Kidney epithelial cell (primary cell): Measurements from ENCODE around the gene CLEC7A. TPM values are rescaled to one million over a fixed set of nuclear protein-coding genes. Genes with fewer than 3 reads are reported as not detected.

Source experiments
- DNase-seq: peaks from one replicate; pipeline ENCODE4 v3.0.0-alpha.2; 2010; ENCODE audit warnings: low read depth
- H3K27me3 ChIP-seq: 2 replicates; pipeline ENCODE4 v1.6.0; 2011; ENCODE audit warnings: low read length; ENCODE audit not compliant: control insufficient read depth, insufficient read depth
- H3K36me3 ChIP-seq: 2 replicates; pipeline ENCODE4 v1.5.1; 2011; ENCODE audit warnings: low read length; ENCODE audit not compliant: control insufficient read depth, insufficient read depth
- H3K4me3 ChIP-seq: 2 replicates; pipeline ENCODE4 v1.5.1; 2011; ENCODE audit warnings: low read depth, mild to moderate bottlenecking, control low read depth, low read length
- total RNA-seq: library from RNA; depleted of rRNA; stranded (reverse); fragments of >200 nt; gene quantifications from 2 replicates; pipeline ENCODE4 v1.2.3, GENCODE V29; 2015
- TF ChIP-seq, protein P1 (sequence below): IDR thresholded peaks from 2 replicates; pipeline ENCODE4 v1.5.1; 2011; ENCODE audit warnings: mild to moderate bottlenecking, moderate library complexity, low read length, control low read depth, inconsistent platforms; ENCODE audit not compliant: insufficient read depth, poor library complexity, severe bottlenecking

Gene CLEC7A
- total RNA-seq, 1 donor from 2014 or later = 0.13 TPM

DNA sequence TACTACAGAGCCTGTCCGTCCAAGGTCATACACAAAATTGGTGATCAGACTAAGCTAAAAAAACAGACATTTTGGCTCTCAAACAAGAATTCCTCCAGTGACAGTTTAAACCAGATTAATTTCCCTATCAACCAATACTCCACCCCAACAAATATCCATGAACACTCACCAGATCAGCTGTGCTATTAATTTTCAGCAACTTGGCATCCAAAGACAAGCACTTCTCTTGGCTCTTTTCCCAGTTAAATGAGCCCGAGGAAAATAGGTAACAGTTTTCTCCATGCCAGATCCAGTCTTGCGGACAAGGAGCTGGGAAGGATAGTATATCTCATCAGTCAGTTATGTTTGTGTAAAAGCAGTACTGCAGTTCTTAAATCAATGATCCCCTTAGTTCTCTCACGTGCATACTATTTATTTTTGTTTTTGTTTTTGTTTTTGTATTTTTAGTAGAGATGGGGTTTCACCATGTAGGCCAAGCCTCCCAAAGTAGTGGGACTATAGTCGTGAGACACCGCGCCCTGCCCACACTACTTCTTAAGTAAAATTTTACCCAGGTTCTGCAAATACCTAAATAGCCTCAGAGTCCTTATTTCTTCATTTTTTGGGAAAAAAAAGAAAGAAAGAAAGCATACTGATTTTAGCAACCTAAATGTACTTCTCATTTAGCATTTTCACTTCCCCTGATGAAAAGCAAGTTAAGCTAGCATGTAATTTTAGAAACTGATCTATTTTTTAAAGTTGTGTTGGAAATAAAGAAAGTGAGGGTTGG is 30.8 kb upstream of the CLEC7A start:
- TF ChIP-seq, protein P1, sequence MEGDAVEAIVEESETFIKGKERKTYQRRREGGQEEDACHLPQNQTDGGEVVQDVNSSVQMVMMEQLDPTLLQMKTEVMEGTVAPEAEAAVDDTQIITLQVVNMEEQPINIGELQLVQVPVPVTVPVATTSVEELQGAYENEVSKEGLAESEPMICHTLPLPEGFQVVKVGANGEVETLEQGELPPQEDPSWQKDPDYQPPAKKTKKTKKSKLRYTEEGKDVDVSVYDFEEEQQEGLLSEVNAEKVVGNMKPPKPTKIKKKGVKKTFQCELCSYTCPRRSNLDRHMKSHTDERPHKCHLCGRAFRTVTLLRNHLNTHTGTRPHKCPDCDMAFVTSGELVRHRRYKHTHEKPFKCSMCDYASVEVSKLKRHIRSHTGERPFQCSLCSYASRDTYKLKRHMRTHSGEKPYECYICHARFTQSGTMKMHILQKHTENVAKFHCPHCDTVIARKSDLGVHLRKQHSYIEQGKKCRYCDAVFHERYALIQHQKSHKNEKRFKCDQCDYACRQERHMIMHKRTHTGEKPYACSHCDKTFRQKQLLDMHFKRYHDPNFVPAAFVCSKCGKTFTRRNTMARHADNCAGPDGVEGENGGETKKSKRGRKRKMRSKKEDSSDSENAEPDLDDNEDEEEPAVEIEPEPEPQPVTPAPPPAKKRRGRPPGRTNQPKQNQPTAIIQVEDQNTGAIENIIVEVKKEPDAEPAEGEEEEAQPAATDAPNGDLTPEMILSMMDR = no peak
- no peak for DNase-seq
- no peaks in the 10 kb centered on the region for H3K27me3 ChIP-seq
- H3K36me3 ChIP-seq = no peaks in the 10 kb centered on the region
- no peak overlapping the region for H3K4me3 ChIP-seq

DNA sequence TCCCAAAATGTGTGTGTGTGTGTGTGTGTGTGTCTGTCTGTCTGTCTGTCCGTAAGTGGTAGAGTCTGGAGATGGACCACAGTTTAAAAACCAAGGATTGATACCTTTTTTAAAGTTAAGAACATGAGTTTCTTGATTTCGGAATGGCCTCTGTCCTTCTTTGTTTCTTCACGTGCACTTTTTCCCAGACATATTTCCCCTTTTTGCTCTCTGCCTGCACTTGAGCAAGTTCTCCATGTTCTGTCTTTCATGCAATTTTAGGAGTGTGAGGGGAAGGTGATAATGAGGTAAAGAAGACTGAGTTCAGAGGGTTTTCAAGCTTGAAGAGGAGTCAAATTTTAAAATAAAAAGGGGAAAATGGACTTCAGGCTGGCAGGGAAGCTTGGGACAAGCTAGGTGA is 29.3 kb upstream of the CLEC7A start:
- Histone ChIP-seq H3K27me3 (no peaks in the 10 kb centered on the region), H3K4me3 (no peak overlapping the region), H3K36me3 (no peaks in the 10 kb centered on the region)
- TF ChIP-seq, protein P1 = no peak
- no peak for DNase-seq

GRCh38 chr12:10158406-10158805 is 28.4 kb upstream of the CLEC7A start:
- H3K4me3 ChIP-seq = no peak overlapping the region
- no peaks in the 10 kb centered on the region for H3K36me3 ChIP-seq
- DNase-seq = no peak
- TF ChIP-seq, protein P1 = no peak
- no peaks in the 10 kb centered on the region for H3K27me3 ChIP-seq

DNA sequence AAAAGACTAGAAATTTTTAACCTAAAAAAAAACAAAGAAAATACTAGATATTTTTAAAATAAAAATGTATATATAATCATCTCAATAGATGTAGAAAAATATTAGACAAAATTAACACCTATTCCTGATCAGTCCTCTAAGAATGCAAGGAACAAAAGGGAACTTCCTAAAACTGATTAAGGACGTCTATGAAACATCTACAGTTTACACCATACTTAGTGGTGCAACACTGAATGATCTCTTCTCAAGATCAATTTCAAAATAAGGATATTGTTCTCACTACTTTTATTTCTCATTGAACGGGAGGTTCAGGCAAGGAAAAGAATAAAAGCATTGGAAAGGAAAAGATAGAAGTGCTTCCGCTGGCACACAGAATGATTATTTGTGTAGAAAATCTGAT is 26.0 kb upstream of the CLEC7A start:
- no peak for DNase-seq
- TF ChIP-seq, protein P1 = no peak
- Histone ChIP-seq H3K4me3 (no peak overlapping the region), H3K36me3 (no peaks in the 10 kb centered on the region), H3K27me3 (no peaks in the 10 kb centered on the region)

DNA sequence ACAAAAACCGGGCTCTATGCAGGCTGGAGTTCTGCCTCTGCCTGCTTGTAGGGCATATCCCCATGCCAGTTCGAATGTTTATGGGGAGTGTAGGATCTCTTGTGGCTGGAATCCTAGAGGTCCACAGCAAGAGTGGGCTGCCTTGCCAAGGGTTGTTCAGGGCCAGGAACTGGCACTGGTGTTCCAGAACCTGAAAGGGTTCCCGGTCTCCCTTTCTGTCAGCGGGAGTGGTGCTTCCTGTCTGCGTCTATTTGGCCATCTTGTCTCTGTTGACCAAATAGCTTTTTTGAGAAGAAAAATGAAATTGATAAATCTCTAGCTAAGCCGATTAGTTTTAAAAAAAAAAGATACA is 24.1 kb upstream of the CLEC7A start:
- DNase-seq = no peak

More for the DNA sequence above, 24.1 kb upstream of the CLEC7A start:
- TF ChIP-seq, protein P1 = no peak
- Histone ChIP-seq H3K27me3 (no peaks in the 10 kb centered on the region), H3K4me3 (no peak overlapping the region), H3K36me3 (no peaks in the 10 kb centered on the region)
